Sciatic nerve (tissue), 2 donors: ENCODE measurements around the gene GPR31. TPM values are rescaled to one million over a fixed set of nuclear protein-coding genes. Genes with fewer than 3 reads are reported as not detected.

Experiments
- ATAC-seq: fragments of 200-7000 bp; cut with Tn5 transposase; one replicate; pipeline ENCODE4 v1.9.1; 2020; ENCODE audit warnings: mild to moderate bottlenecking, moderate library complexity
- DNase-seq: peaks from one replicate; pipeline ENCODE4 v3.0.0-alpha.2; 2020; ENCODE audit warnings: low spot score
- intact Hi-C: fragments of 100-400 bp; cut with DNase I; formaldehyde crosslinking; loops from one replicate; pipeline ENCODE4 v1.14.2; 2022
- total RNA-seq: library from RNA; stranded (reverse); fragmentation: NEBNext Ultra II Directional; extraction: Animal tissue kit (Norgen Biotek cat#: 25700); gene quantifications from one replicate; pipeline ENCODE4 v1.2.1, GENCODE V29; 2021
- donor health status: DM: no; HTN: no; CAD: no.
- donor health status: DM: no; HTN: no; CAD: no.

The GPR31 gene
- total RNA-seq, 1 donor from 2014 or later: not detected

DNA sequence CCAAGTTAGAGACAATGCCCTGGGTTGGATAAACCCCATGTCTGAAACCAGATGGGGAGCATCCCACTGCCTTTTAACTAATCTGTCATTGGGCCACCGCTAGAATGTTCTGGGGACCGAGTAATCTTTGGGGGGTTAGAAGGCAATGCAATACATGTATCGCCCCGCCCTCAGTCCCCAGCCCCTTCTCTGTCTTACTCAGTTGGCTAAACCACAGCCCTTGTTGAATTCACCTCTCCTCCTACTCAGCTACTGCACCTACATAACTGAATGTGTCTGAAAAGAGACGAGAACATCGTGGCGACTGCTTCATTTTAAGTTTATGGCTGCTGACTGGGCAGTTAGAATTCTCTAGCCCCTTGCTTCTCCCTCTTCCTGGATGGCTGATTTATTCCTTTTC lies 50.0 kb downstream of the GPR31 start:
- intact Hi-C loops: no loop called here
- DNase-seq (no peak), ATAC-seq (no peak)

DNA sequence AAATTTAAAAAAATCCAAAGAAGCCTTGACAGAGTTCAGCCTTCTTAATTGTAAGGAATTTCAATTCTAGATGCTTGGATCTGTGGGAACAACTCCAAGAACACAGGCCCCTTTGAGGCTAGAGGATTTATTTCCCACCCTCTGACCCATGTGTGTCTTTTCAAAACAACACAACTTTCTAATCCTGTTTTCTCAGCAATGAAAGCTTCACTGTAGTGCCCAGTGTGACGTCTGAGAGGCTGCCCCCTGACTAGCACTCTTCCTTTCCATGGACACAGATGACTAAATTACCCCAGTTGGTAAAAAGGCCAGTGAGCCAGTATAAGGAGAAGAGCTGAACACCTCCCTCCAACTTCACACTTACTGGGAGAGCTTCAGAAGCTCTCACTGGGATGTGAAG lies 51.4 kb downstream of the GPR31 start:
- intact Hi-C loops: no loop called here
- ATAC-seq (no peak), DNase-seq (no peak)

Other genes with a start within 250 kb of the GPR31 start
- 70.4 TPM for gene RNASET2, start 201.4 kb downstream of the GPR31 start, total RNA-seq
- 18.8 TPM for gene CEP43, start 158.6 kb downstream of the GPR31 start, total RNA-seq
- not detected for gene CCR6, start 34.9 kb downstream of the GPR31 start, total RNA-seq
- gene UNC93A, start 133.3 kb upstream of the GPR31 start, total RNA-seq: not detected
- gene TTLL2, start 167.1 kb upstream of the GPR31 start, total RNA-seq: not detected